Neural progenitor cell (in vitro differentiated cells): ENCODE data around the gene CT47C1. TPM values are rescaled to one million over a fixed set of nuclear protein-coding genes. Genes with fewer than 3 reads are reported as not detected.

Experiments
- DNase-seq: peaks from one replicate; pipeline ENCODE4 v3.0.0-alpha.2; 2016; ENCODE audit warnings: low spot score
- H2AFZ ChIP-seq: fragments of 200-600 bp; sonication (generic); replicated peaks from 2 replicates; pipeline ENCODE4 v1.6.1; 2016; ENCODE audit warnings: antibody characterized with exemption
- H3F3A ChIP-seq: fragments of 200-600 bp; sonication (generic); 2 replicates; pipeline ENCODE4 v1.6.1; 2016; ENCODE audit warnings: antibody characterized with exemption, low read depth
- H3K27ac ChIP-seq: fragments of 200-600 bp; sonication (generic); 2 replicates; pipeline ENCODE4 v1.5.1; 2016; ENCODE audit warnings: mild to moderate bottlenecking
- H3K27me3 ChIP-seq: fragments of 200-600 bp; sonication (generic); 2 replicates; pipeline ENCODE4 v1.6.1; 2016; ENCODE audit warnings: mild to moderate bottlenecking, moderate library complexity
- H3K36me3 ChIP-seq: fragments of 200-600 bp; sonication (generic); 2 replicates; pipeline ENCODE4 v1.5.1; 2016
- H3K4me1 ChIP-seq: fragments of 200-600 bp; sonication (generic); 2 replicates; pipeline ENCODE4 v1.6.1; 2016; ENCODE audit warnings: mixed run types
- H3K4me2 ChIP-seq: fragments of 200-600 bp; sonication (generic); 2 replicates; pipeline ENCODE4 v1.6.1; 2016
- H3K4me3 ChIP-seq: fragments of 200-600 bp; sonication (generic); 2 replicates; pipeline ENCODE4 v1.5.1; 2016
- H3K79me2 ChIP-seq: fragments of 200-600 bp; sonication (generic); 2 replicates; pipeline ENCODE4 v1.6.1; 2016; ENCODE audit warnings: low read depth
- H3K9ac ChIP-seq: fragments of 200-600 bp; sonication (generic); 2 replicates; pipeline ENCODE4 v1.6.1; 2016
- H3K9me3 ChIP-seq: fragments of 200-600 bp; sonication (generic); 2 replicates; pipeline ENCODE4 v1.5.1; 2016; ENCODE audit warnings: low read depth
- H4K20me1 ChIP-seq: fragments of 200-600 bp; sonication (generic); 2 replicates; pipeline ENCODE4 v1.6.1; 2016; ENCODE audit warnings: low read depth
- H3K27ac Mint-ChIP-seq: 3 replicates; pipeline ENCODE4 v1.8.0; 2021; ENCODE audit warnings: mixed read lengths
- H3K27me3 Mint-ChIP-seq: 2 replicates; pipeline ENCODE4 v1.8.0; 2022; ENCODE audit warnings: low read depth, mild to moderate bottlenecking, inconsistent platforms, moderate library complexity, mixed read lengths; ENCODE audit not compliant: insufficient read depth
- H3K36me3 Mint-ChIP-seq: 3 replicates; pipeline ENCODE4 v1.8.0; 2021; ENCODE audit warnings: mixed read lengths
- H3K4me1 Mint-ChIP-seq: 3 replicates; pipeline ENCODE4 v1.8.0; 2021; ENCODE audit warnings: mixed read lengths
- H3K4me3 Mint-ChIP-seq: 3 replicates; pipeline ENCODE4 v1.8.0; 2021; ENCODE audit warnings: mild to moderate bottlenecking, moderate library complexity, mixed read lengths
- H3K9me3 Mint-ChIP-seq: 3 replicates; pipeline ENCODE4 v1.8.0; 2020; ENCODE audit warnings: mixed read lengths
- EZH2 ChIP-seq: fragments of 200-600 bp; sonication (generic); IDR thresholded peaks from 2 replicates; pipeline ENCODE4 v1.6.1; 2017; ENCODE audit warnings: antibody characterized with exemption, mild to moderate bottlenecking, moderate library complexity
- EZH2phosphoT487 ChIP-seq: fragments of 200-600 bp; sonication (generic); IDR thresholded peaks from 2 replicates; pipeline ENCODE4 v1.6.1; 2017; ENCODE audit warnings: antibody characterized with exemption
- total RNA-seq: library from RNA; depleted of rRNA; stranded (reverse); fragments of >200 nt; gene quantifications from 2 replicates; pipeline ENCODE4 v1.2.3, GENCODE V29; 2015; ENCODE audit warnings: low replicate concordance
- TF ChIP-seq, protein P1 (sequence below): fragments of 200-600 bp; sonication (generic); IDR thresholded peaks from 2 replicates; pipeline ENCODE4 v1.5.1; 2017; ENCODE audit warnings: antibody characterized with exemption, mild to moderate bottlenecking

Gene CT47C1
- total RNA-seq, 1 donor from 2014 or later: not detected

DNA sequence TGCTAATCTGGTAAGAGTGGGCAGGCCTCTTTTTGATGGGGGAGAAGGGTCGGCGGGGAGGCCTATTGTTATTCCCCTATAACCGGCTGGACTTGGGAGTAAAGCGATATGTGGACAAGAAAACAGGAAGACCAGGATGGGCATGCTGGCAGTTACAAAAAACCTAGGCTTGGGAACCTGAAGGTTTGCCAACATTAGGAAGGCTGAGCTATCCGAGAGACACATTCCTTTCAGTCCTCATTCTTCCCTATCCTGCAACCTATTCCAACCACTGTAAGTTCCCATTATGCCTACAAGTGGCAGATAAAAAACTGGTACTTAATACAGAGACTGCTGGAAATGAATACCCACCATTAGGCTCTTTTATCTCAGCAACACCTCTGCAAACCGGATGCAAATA, 32.4 kb upstream of the CT47C1 start:
- Histone ChIP-seq H3F3A (no peaks in the 10 kb centered on the region), H3K27ac (no peak overlapping the region), H4K20me1 (no peaks in the 10 kb centered on the region), H3K9me3 (no peaks in the 10 kb centered on the region), H3K79me2 (no peaks in the 10 kb centered on the region), H3K27me3 (no peaks in the 10 kb centered on the region), H3K4me2 (no peak overlapping the region), H3K4me3 (no peak overlapping the region), H3K9ac (no peak overlapping the region), H3K36me3 (no peaks in the 10 kb centered on the region), H3K4me1 (no peaks in the 10 kb centered on the region), H2AFZ (no peak overlapping the region)
- TF ChIP-seq EZH2phosphoT487 (no peak), EZH2 (no peak)
- TF ChIP-seq, protein P1, sequence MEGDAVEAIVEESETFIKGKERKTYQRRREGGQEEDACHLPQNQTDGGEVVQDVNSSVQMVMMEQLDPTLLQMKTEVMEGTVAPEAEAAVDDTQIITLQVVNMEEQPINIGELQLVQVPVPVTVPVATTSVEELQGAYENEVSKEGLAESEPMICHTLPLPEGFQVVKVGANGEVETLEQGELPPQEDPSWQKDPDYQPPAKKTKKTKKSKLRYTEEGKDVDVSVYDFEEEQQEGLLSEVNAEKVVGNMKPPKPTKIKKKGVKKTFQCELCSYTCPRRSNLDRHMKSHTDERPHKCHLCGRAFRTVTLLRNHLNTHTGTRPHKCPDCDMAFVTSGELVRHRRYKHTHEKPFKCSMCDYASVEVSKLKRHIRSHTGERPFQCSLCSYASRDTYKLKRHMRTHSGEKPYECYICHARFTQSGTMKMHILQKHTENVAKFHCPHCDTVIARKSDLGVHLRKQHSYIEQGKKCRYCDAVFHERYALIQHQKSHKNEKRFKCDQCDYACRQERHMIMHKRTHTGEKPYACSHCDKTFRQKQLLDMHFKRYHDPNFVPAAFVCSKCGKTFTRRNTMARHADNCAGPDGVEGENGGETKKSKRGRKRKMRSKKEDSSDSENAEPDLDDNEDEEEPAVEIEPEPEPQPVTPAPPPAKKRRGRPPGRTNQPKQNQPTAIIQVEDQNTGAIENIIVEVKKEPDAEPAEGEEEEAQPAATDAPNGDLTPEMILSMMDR: no peak
- H3K4me3 Mint-ChIP-seq: no peak overlapping the region
- DNase-seq: no peak
- no peaks in the 10 kb centered on the region for H3K36me3 Mint-ChIP-seq
- H3K9me3 Mint-ChIP-seq: peaks cover 2% of the 10 kb centered on the region
- peaks cover 13% of the 10 kb centered on the region for H3K4me1 Mint-ChIP-seq
- no peak overlapping the region for H3K27ac Mint-ChIP-seq
- peaks cover 6% of the 10 kb centered on the region for H3K27me3 Mint-ChIP-seq

DNA sequence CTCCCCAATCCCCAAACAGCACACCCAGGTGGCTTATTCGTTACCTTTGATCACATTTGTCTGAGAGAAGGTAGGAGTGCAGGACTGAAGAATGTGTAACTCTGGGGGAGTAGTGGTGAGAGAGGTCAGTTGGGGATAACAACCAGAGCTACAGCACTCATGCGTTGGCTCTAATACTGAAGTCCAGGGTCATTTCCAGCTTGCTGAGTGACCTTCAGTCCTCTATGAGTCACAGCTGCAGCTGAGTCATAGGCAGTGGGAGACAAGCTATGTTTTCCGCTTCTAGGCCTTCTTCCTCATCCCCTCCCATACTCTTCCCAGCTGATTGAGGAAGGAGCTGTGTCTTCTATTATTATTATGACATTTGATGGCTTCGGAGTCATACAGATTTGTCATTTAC, 31.6 kb upstream of the CT47C1 start:
- H3K79me2 ChIP-seq: no peaks in the 10 kb centered on the region
- TF ChIP-seq, protein P1: no peak
- no peak for TF ChIP-seq EZH2phosphoT487
- Mint-ChIP-seq H3K27ac (no peak overlapping the region), H3K4me3 (no peak overlapping the region), H3K27me3 (peaks cover 6% of the 10 kb centered on the region), H3K9me3 (no peaks in the 10 kb centered on the region), H3K4me1 (peaks cover 13% of the 10 kb centered on the region), H3K36me3 (no peaks in the 10 kb centered on the region)
- no peaks in the 10 kb centered on the region for H3K27me3 ChIP-seq
- no peak overlapping the region for H3K9ac ChIP-seq
- H3K4me1 ChIP-seq: no peaks in the 10 kb centered on the region
- no peak overlapping the region for H3K4me2 ChIP-seq
- H3K27ac ChIP-seq: no peak overlapping the region
- no peak for DNase-seq
- H2AFZ ChIP-seq: no peak overlapping the region
- no peaks in the 10 kb centered on the region for H4K20me1 ChIP-seq
- no peaks in the 10 kb centered on the region for H3K36me3 ChIP-seq
- H3F3A ChIP-seq: no peaks in the 10 kb centered on the region
- H3K9me3 ChIP-seq: no peaks in the 10 kb centered on the region
- no peak overlapping the region for H3K4me3 ChIP-seq

DNA sequence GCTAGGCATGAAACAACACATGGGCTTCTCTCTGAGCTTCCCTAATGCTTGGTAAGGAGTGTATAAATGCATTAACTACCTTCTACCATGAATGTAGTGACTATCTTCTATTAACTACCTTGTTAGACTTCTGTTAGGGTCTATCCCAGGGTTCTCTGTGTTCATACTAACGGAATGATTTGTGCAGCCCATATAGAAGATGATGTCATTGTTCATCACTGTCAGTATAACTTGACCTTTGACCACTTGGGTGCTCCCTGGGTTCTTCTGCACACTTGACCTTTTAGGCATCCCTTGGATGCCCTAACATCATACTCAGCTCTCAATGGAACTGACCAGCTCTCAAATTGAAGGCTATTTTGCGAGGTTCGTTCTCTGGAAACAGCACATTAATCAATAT, 30.8 kb upstream of the CT47C1 start:
- no peak overlapping the region for H3K27ac ChIP-seq
- H3K4me2 ChIP-seq: no peak overlapping the region
- H3K4me1 ChIP-seq: no peaks in the 10 kb centered on the region
- DNase-seq: no peak
- TF ChIP-seq, protein P1: no peak
- no peak for TF ChIP-seq EZH2phosphoT487
- no peak for TF ChIP-seq EZH2
- Mint-ChIP-seq H3K27ac (no peak overlapping the region), H3K4me3 (no peak overlapping the region), H3K27me3 (peaks cover 6% of the 10 kb centered on the region), H3K36me3 (no peaks in the 10 kb centered on the region), H3K9me3 (no peaks in the 10 kb centered on the region), H3K4me1 (peaks cover 13% of the 10 kb centered on the region)
- no peak overlapping the region for H3K9ac ChIP-seq
- no peaks in the 10 kb centered on the region for H3K9me3 ChIP-seq
- H3F3A ChIP-seq: no peaks in the 10 kb centered on the region
- H3K4me3 ChIP-seq: no peak overlapping the region
- H2AFZ ChIP-seq: no peak overlapping the region
- no peaks in the 10 kb centered on the region for H3K79me2 ChIP-seq
- H3K27me3 ChIP-seq: no peaks in the 10 kb centered on the region
- no peaks in the 10 kb centered on the region for H3K36me3 ChIP-seq
- no peaks in the 10 kb centered on the region for H4K20me1 ChIP-seq
